ENCODE measurements around the gene CHST3.

Gene CHST3

GRCh38 chr10:71989661-71990454, 25.7 kb downstream of the CHST3 start:
- DNase-seq (ENCODE audit: low read depth in 2 of 2) = no peak

GRCh38 chr10:71990706-71991269, 26.6 kb downstream of the CHST3 start:
- DNase-seq (ENCODE audit: low read depth in 2 of 2) = no peak

GRCh38 chr10:71995449-71995848, 31.3 kb downstream of the CHST3 start:
- no peak for DNase-seq (ENCODE audit: low read depth in 2 of 2)

- no peak for DNase-seq (ENCODE audit: low read depth in 2 of 2)
Measured at GRCh38 chr10:71995887-71996575, 31.8 kb downstream of the CHST3 start.

- no peak for DNase-seq (ENCODE audit: low read depth in 2 of 2)
Measured at GRCh38 chr10:71996592-71997371, 32.6 kb downstream of the CHST3 start.

- DNase-seq (ENCODE audit: low read depth in 2 of 2) = no peak
Measured at GRCh38 chr10:71998119-71998839, 34.1 kb downstream of the CHST3 start.

GRCh38 chr10:71998840-71999194, 34.6 kb downstream of the CHST3 start:
- no peak for DNase-seq (ENCODE audit: low read depth in 2 of 2)

- DNase-seq (ENCODE audit: low read depth in 2 of 2) = no peak
Measured at GRCh38 chr10:71999360-72000072, 35.3 kb downstream of the CHST3 start.

GRCh38 chr10:72000073-72001032, 36.2 kb downstream of the CHST3 start:
- DNase-seq (ENCODE audit: low read depth in 2 of 2) = no peak

- no peak for DNase-seq (ENCODE audit: low read depth in 2 of 2)
Measured at GRCh38 chr10:72001033-72001395, 36.8 kb downstream of the CHST3 start.

- DNase-seq (ENCODE audit: low read depth in 2 of 2) = no peak
Measured at GRCh38 chr10:72002354-72003295, 38.4 kb downstream of the CHST3 start.

GRCh38 chr10:72006026-72006425, 41.8 kb downstream of the CHST3 start:
- no peak for DNase-seq (ENCODE audit: low read depth in 2 of 2)

GRCh38 chr10:72007246-72007892, 43.2 kb downstream of the CHST3 start:
- no peak for DNase-seq (ENCODE audit: low read depth in 2 of 2)

GRCh38 chr10:72008096-72008981, 44.1 kb downstream of the CHST3 start:
- DNase-seq (ENCODE audit: low read depth in 2 of 2) = no peak

- no peak for DNase-seq (ENCODE audit: low read depth in 2 of 2)
Measured at GRCh38 chr10:72009051-72009424, 44.8 kb downstream of the CHST3 start.

- no peak for DNase-seq (ENCODE audit: low read depth in 2 of 2)
Measured at GRCh38 chr10:72009425-72010081, 45.4 kb downstream of the CHST3 start.

All from stimulated activated CD4-positive, alpha-beta T cell treated with anti-CD3 and anti-CD28 coated beads, Interleukin-4, amount 100 ng/mL, for 48 hours (primary cell).